H1 (cell line): ENCODE data around the gene CDC42EP4. TPM values are rescaled to one million over a fixed set of nuclear protein-coding genes. Genes with fewer than 3 reads are reported as not detected.

Source experiments
- CTCF ChIA-PET: fragments of 300-600 bp; sonication (Branson Sonifier 250); formaldehyde crosslinking; loops from one replicate; lab custom pipeline; 2021; ENCODE audit not compliant: partially characterized antibody; lab: Charles Lee
- POLR2A ChIA-PET: fragments of 300-600 bp; sonication (Branson Sonifier 250); formaldehyde crosslinking; loops from one replicate; lab custom pipeline; 2021; ENCODE audit warnings: inconsistent platforms; ENCODE audit not compliant: partially characterized antibody; lab: Charles Lee
- DNase-seq, 2 experiments: peaks; one replicate each; pipeline versions ENCODE4 v3.0.0 to v3.0.0-alpha.2; 2010 to 2022; ENCODE audit warnings: low spot score in 2 of 2, low read depth in 1 of 2, mixed read lengths in 1 of 2
- FAIRE-seq: peaks from 2 replicates; lab custom pipeline; 2011; peaks lifted over from hg19 to GRCh38; lab: Jason Lieb, UNC
- H2AFZ ChIP-seq: 2 replicates; pipeline ENCODE4 v1.8.1; 2012; ENCODE audit warnings: low read length, inconsistent platforms
- H2AK5ac ChIP-seq: 2 replicates; pipeline ENCODE4 v1.6.1; 2013; ENCODE audit warnings: low read depth, low read length
- H2BK120ac ChIP-seq: replicated peaks from 2 replicates; pipeline ENCODE3; 2013; ENCODE audit warnings: low read depth, low read length, inconsistent platforms
- H2BK12ac ChIP-seq: 2 replicates; pipeline ENCODE4 v1.6.1; 2013; ENCODE audit warnings: low read depth, low read length
- H2BK15ac ChIP-seq: 2 replicates; pipeline ENCODE4 v1.6.1; 2013; ENCODE audit warnings: low read length
- H2BK20ac ChIP-seq: 2 replicates; pipeline ENCODE4 v1.6.1; 2013; ENCODE audit warnings: low read length
- H2BK5ac ChIP-seq: 2 replicates; pipeline ENCODE4 v1.6.1; 2013; ENCODE audit warnings: low read depth, low read length
- H3K14ac ChIP-seq: 2 replicates; pipeline ENCODE4 v1.6.1; 2013; ENCODE audit warnings: inconsistent platforms; ENCODE audit not compliant: insufficient read length
- H3K18ac ChIP-seq: 2 replicates; pipeline ENCODE4 v1.6.1; 2013; ENCODE audit warnings: low read length; ENCODE audit errors: extremely low read depth
- H3K23ac ChIP-seq: 2 replicates; pipeline ENCODE4 v1.6.1; 2013; ENCODE audit warnings: inconsistent platforms; ENCODE audit not compliant: insufficient read length
- H3K23me2 ChIP-seq: 2 replicates; pipeline ENCODE4 v1.6.1; 2013; ENCODE audit warnings: low read depth, low read length
- H3K27ac ChIP-seq: 2 replicates; pipeline ENCODE4 v1.6.1; 2011; ENCODE audit warnings: low read depth, low read length, inconsistent platforms
- H3K27me3 ChIP-seq, 4 experiments: replicated peaks in 1 of 4; 1 replicate in 1 of 4; 2 replicates in 3 of 4; pipeline versions ENCODE4 v1.6.1 to v1.8.1; 2011 to 2013; ENCODE audit warnings: low read length in 3 of 4, mild to moderate bottlenecking in 3 of 4, inconsistent platforms in 2 of 4, mixed read lengths in 2 of 4, moderate library complexity in 1 of 4; ENCODE audit not compliant: control insufficient read depth in 3 of 4, insufficient read depth in 3 of 4; ENCODE audit errors: extremely low read depth in 1 of 4
- H3K36me3 ChIP-seq, 4 experiments: 2 replicates each; pipeline versions ENCODE4 v1.6.1 to v1.8.1; 2011 to 2013; ENCODE audit warnings: mild to moderate bottlenecking in 4 of 4, low read length in 3 of 4, moderate library complexity in 2 of 4, control low read depth in 1 of 4, inconsistent platforms in 1 of 4; ENCODE audit not compliant: insufficient read depth in 4 of 4, control insufficient read depth in 2 of 4
- H3K4ac ChIP-seq: replicated peaks from 2 replicates; pipeline ENCODE3; 2013; ENCODE audit warnings: low read length, low read depth, mixed read lengths, inconsistent platforms; ENCODE audit not compliant: insufficient read length
- H3K4me1 ChIP-seq, 4 experiments: replicated peaks in 1 of 4; 1 replicate in 1 of 4; 2 replicates in 3 of 4; pipeline versions ENCODE4 v1.6.1 to v1.8.1; 2011 to 2013; ENCODE audit warnings: low read length in 3 of 4, inconsistent platforms in 2 of 4, mixed read lengths in 1 of 4; ENCODE audit not compliant: insufficient read depth in 4 of 4, control insufficient read depth in 3 of 4
- H3K4me2 ChIP-seq, 2 experiments: 2 replicates each; pipeline versions ENCODE4 v1.6.1 to v1.8.1; 2011 to 2013; ENCODE audit warnings: low read depth in 2 of 2, low read length in 2 of 2, control low read depth in 1 of 2, inconsistent platforms in 1 of 2, mild to moderate bottlenecking in 1 of 2; ENCODE audit not compliant: insufficient read depth in 1 of 2
- H3K4me3 ChIP-seq, 4 experiments: fragments of 200-600, 300-600 bp in 1 of 4; sonication (generic), shearing (Covaris generic), sonication (Bioruptor Twin) in 1 of 4; 2 replicates each; pipeline versions ENCODE4 v1.5.1 to v1.8.1; 2011 to 2016; ENCODE audit warnings: low read length in 4 of 4, low read depth in 3 of 4, control low read depth in 2 of 4, inconsistent platforms in 2 of 4, mild to moderate bottlenecking in 2 of 4, mixed read lengths in 1 of 4, moderate library complexity in 1 of 4; ENCODE audit not compliant: insufficient read depth in 2 of 4; ENCODE audit errors: extremely low read depth in 1 of 4
- H3K56ac ChIP-seq: replicated peaks from 2 replicates; pipeline ENCODE3; 2013; ENCODE audit warnings: low read depth, mild to moderate bottlenecking, mixed read lengths, low read length, inconsistent platforms; ENCODE audit not compliant: insufficient read length
- H3K79me1 ChIP-seq: 2 replicates; pipeline ENCODE4 v1.6.1; 2013; ENCODE audit warnings: low read depth, low read length, control low read depth
- H3K79me2 ChIP-seq, 2 experiments: 2 replicates each; pipeline versions ENCODE4 v1.6.1 to v1.8.1; 2012 to 2013; ENCODE audit warnings: low read length in 2 of 2, mild to moderate bottlenecking in 2 of 2, inconsistent platforms in 1 of 2; ENCODE audit not compliant: insufficient read depth in 2 of 2, control insufficient read depth in 1 of 2
- H3K9ac ChIP-seq, 4 experiments: replicated peaks in 1 of 4; 1 replicate in 1 of 4; 2 replicates in 3 of 4; pipeline versions ENCODE4 v1.6.1 to v1.8.1; 2011 to 2013; ENCODE audit warnings: low read depth in 3 of 4, low read length in 3 of 4, control low read depth in 2 of 4, mild to moderate bottlenecking in 2 of 4, moderate library complexity in 2 of 4, inconsistent platforms in 1 of 4; ENCODE audit errors: extremely low read depth in 1 of 4
- H3K9me3 ChIP-seq, 2 experiments: 2 replicates each; pipeline versions ENCODE4 v1.6.1 to v1.8.1; 2012 to 2013; ENCODE audit warnings: mild to moderate bottlenecking in 2 of 2, moderate library complexity in 2 of 2, control low read depth in 1 of 2, inconsistent platforms in 1 of 2, low read depth in 1 of 2, low read length in 1 of 2, mixed read lengths in 1 of 2; ENCODE audit not compliant: insufficient read depth in 2 of 2
- H4K20me1 ChIP-seq, 2 experiments: replicated peaks in 1 of 2; 2 replicates each; pipeline versions ENCODE3 to v1.8.1; 2011 to 2013; ENCODE audit warnings: inconsistent platforms in 2 of 2, low read length in 2 of 2, mild to moderate bottlenecking in 1 of 2; ENCODE audit not compliant: insufficient read depth in 2 of 2, control insufficient read depth in 1 of 2
- H4K5ac ChIP-seq: 2 replicates; pipeline ENCODE4 v1.6.1; 2013; ENCODE audit warnings: low read length, low read depth, mixed read lengths, inconsistent platforms; ENCODE audit not compliant: insufficient read length
- H4K8ac ChIP-seq: 2 replicates; pipeline ENCODE4 v1.8.0; 2013; ENCODE audit warnings: mild to moderate bottlenecking, moderate library complexity, low read length, inconsistent platforms; ENCODE audit not compliant: insufficient read depth; ENCODE audit errors: extremely low read depth
- H4K91ac ChIP-seq: replicated peaks from 2 replicates; pipeline ENCODE3; 2013; ENCODE audit warnings: low read length, mixed read lengths, inconsistent platforms; ENCODE audit not compliant: insufficient read length
- ATF2 ChIP-seq: IDR thresholded peaks from 2 replicates; pipeline ENCODE4 v1.6.1; 2012; ENCODE audit warnings: low read length, inconsistent platforms
- CTCF ChIP-seq, 3 experiments: IDR thresholded peaks; 1 replicate in 2 of 3; 2 replicates in 1 of 3; pipeline versions ENCODE4 v1.5.1 to v1.6.1; 2011; ENCODE audit warnings: low read length in 3 of 3, mild to moderate bottlenecking in 3 of 3, inconsistent platforms in 2 of 3, low read depth in 1 of 3, moderate library complexity in 1 of 3; ENCODE audit not compliant: insufficient read depth in 1 of 3; ENCODE audit errors: control extremely low read depth in 1 of 3
- EP300 ChIP-seq, 2 experiments: IDR thresholded peaks; 1 replicate in 1 of 2; 2 replicates in 1 of 2; pipeline ENCODE4 v1.6.1; 2011 to 2012; ENCODE audit warnings: low read depth in 2 of 2, low read length in 2 of 2, mild to moderate bottlenecking in 2 of 2, borderline replicate concordance in 1 of 2, inconsistent platforms in 1 of 2, moderate library complexity in 1 of 2
- HDAC6 ChIP-seq: IDR thresholded peaks from one replicate; pipeline ENCODE4 v1.7.1; 2012; ENCODE audit warnings: low read depth, mild to moderate bottlenecking, inconsistent platforms, low read length, moderate library complexity
- NANOG ChIP-seq: IDR thresholded peaks from 2 replicates; pipeline ENCODE4 v1.6.1; 2011; ENCODE audit warnings: low read length, low read depth, mild to moderate bottlenecking, inconsistent platforms; ENCODE audit not compliant: insufficient read depth, poor library complexity, severe bottlenecking
- RAD21 ChIP-seq, 2 experiments: IDR thresholded peaks in 1 of 2; conservative IDR thresholded peaks in 1 of 2; 2 replicates each; pipeline ENCODE4 v1.6.1; 2011; ENCODE audit warnings: low read depth in 2 of 2, low read length in 2 of 2, improper control_type of control experiment in 1 of 2, inconsistent platforms in 1 of 2, mild to moderate bottlenecking in 1 of 2, moderate library complexity in 1 of 2
- RXRA ChIP-seq: IDR thresholded peaks from 2 replicates; pipeline ENCODE4 v1.6.1; 2011; ENCODE audit warnings: low read depth, mild to moderate bottlenecking, low read length, moderate library complexity; ENCODE audit not compliant: insufficient read depth
- SP4 ChIP-seq: IDR thresholded peaks from 2 replicates; pipeline ENCODE4 v1.6.1; 2012; ENCODE audit warnings: low read length, inconsistent platforms
- TEAD4 ChIP-seq: IDR thresholded peaks from 2 replicates; pipeline ENCODE4 v1.6.1; 2012; ENCODE audit warnings: low read depth, low read length, inconsistent platforms, mixed read lengths
- WGBS, 2 experiments: shearing (Covaris generic) in 1 of 2; methylation state at CpG; one replicate each; pipeline versions ENCODE4 v1.1.6 to v1.1.7; 2013 to 2015; ENCODE audit warnings: low lambda C conversion rate in 2 of 2, mixed read lengths in 2 of 2, inconsistent platforms in 1 of 2, low coverage in 1 of 2, missing lambda C conversion rate in 1 of 2; ENCODE audit not compliant: insufficient replicate concordance in 2 of 2, insufficient coverage in 1 of 2, insufficient read length in 1 of 2; ENCODE audit errors: extremely low coverage in 1 of 2, missing lambda C conversion rate in 1 of 2; 5-methylcytosine and 5-hydroxymethylcytosine counted together
- polyA plus RNA-seq, 7 experiments: library from polyadenylated mRNA; depleted of rRNA in 3 of 7; stranded (reverse) in 5 of 7; unstranded in 2 of 7; fragments of >200 nt in 5 of 7; fragments of 200-250 nt in 2 of 7; gene quantifications; 1 replicate in 5 of 7; 2 replicates in 1 of 7; 4 replicates in 1 of 7; pipeline versions ENCODE4 v1.2.1 to v1.2.3, GENCODE V29; 2011 to 2013; ENCODE audit warnings: missing spikeins in 2 of 7, mixed read lengths in 2 of 7
- total RNA-seq: library from RNA; stranded (reverse); fragmentation: NEBNext Ultra II Directional; extraction: Animal tissue kit (Norgen Biotek cat#: 25700); gene quantifications from 2 replicates; pipeline ENCODE4 v1.2.1, GENCODE V29; 2021

Gene CDC42EP4
- total and polyA plus RNA-seq, 2 of the 8 experiments (the other 6 are each of a cell fraction or from before 2014, with no cell fraction given): 8.8 to 12.6 TPM

- no peak overlapping the region for H3K27ac ChIP-seq
- TF ChIP-seq RAD21 (IDR thresholded peaks at IDR 0.05 in 1 of 2, conservative IDR thresholded peaks at IDR 0.05 in 1 of 2; ENCODE audit: low read depth in 2 of 2, low read length in 2 of 2): no peak
- TF ChIP-seq SP4: no peak
- no peak for TF ChIP-seq NANOG
- TF ChIP-seq HDAC6: no peak
- TF ChIP-seq ATF2: no peak
- no peak for TF ChIP-seq TEAD4
- no peak for TF ChIP-seq CTCF (IDR thresholded peaks at IDR 0.05; ENCODE audit: control extremely low read depth in 1 of 3, insufficient read depth in 1 of 3, low read depth in 1 of 3, low read length in 3 of 3)
- no peak for TF ChIP-seq EP300 (IDR thresholded peaks at IDR 0.05; ENCODE audit: borderline replicate concordance in 1 of 2, low read depth in 2 of 2, low read length in 2 of 2)
- no peak for TF ChIP-seq RXRA
Measured at GRCh38 chr17:73278049-73278464, 33.7 kb downstream of the CDC42EP4 start.

More at GRCh38 chr17:73278049-73278464, 33.7 kb downstream of the CDC42EP4 start:
- no peaks in the 10 kb centered on the region for H4K20me1 ChIP-seq
- H3K4ac ChIP-seq: no peak overlapping the region
- no peaks in the 10 kb centered on the region for H3K36me3 ChIP-seq
- ChIA-PET POLR2A (interaction anchor here (1.0 kb wide), 1 partner anchor 10 kb away, joined by 3 read pairs; no protein-coding TSS in a partner anchor), CTCF (interaction anchor here (0.7 to 3.8 kb wide), 6 partner anchors 10 to 93 kb away, joined by 3 to 22 read pairs (median 4); no protein-coding TSS in a partner anchor)
- no peaks in the 10 kb centered on the region for H3K9me3 ChIP-seq
- no peak overlapping the region for H3K56ac ChIP-seq
- no peak overlapping the region for H4K5ac ChIP-seq
- H3K4me3 ChIP-seq: no peak overlapping the region
- H3K79me1 ChIP-seq: no peaks in the 10 kb centered on the region
- no peak overlapping the region for H4K8ac ChIP-seq
- no peak overlapping the region for H3K18ac ChIP-seq
- no peak overlapping the region for H2BK120ac ChIP-seq
- H3K27me3 ChIP-seq: no peaks in the 10 kb centered on the region
- no peak overlapping the region for H3K14ac ChIP-seq
- H3K23me2 ChIP-seq: no peaks in the 10 kb centered on the region
- no peak overlapping the region for H2AFZ ChIP-seq
- no peak overlapping the region for H3K9ac ChIP-seq
- no peak overlapping the region for H4K91ac ChIP-seq
- H2BK15ac ChIP-seq: no peak overlapping the region
- H2AK5ac ChIP-seq: no peak overlapping the region
- 73% methylated on average over 7 of the region's 7 CpGs; no CpG with 5 or more reads in 1 of the 2 experiments for WGBS, 2 experiments
- H3K23ac ChIP-seq: no peak overlapping the region
- H3K79me2 ChIP-seq: no peaks in the 10 kb centered on the region
- no peaks in the 10 kb centered on the region for H3K4me1 ChIP-seq
- no peak overlapping the region for H3K4me2 ChIP-seq
- no peak overlapping the region for H2BK20ac ChIP-seq
- H2BK12ac ChIP-seq: no peak overlapping the region
- DNase-seq: no peak
- no peak for FAIRE-seq
- H2BK5ac ChIP-seq: no peak overlapping the region
